ENCODE data around the gene KIF5B.

Gene KIF5B

GRCh38 chr10:31961277-31962074 is 94.7 kb downstream of the KIF5B start:
- DNase-seq (ENCODE audit: low read depth) = no peak

DNA sequence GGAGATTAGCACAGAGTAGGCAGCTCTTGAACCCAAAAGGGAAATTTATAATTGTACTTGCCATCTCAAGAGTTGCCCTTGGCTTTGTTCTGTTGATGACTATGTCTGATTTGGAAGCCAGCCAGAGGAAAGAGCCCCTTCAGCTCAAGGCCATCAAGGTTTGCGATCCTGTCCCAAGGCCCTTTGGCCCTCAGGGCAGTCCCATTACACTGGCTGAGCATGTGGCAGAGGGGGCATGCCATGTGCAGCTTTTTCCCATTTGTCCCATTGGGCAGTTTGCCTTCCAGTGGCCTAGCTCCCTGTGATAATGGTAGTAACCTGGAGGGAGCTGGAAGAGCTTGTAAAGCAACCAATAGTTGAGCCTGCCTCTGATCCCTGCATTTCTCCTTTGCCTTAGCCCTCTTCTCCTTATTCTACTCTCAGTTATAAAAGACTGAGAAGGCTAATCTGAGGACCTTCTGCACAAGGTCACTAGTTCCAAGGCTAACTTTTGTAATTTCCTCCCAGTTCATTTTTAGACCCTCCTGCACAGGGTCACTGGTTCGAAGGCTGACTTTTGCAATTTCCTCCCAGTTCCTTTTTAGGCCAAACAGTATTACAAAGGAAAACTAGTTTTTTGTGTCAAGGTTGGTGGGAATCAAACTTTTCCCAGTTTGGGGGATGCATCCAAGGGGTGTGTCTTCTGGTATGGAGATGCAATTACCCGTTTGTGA is 96.6 kb downstream of the KIF5B start:
- no peak for DNase-seq (ENCODE audit: low read depth)

All from HS-27A (cell line).